Measurements from ENCODE around the gene RET.

The RET gene

DNA sequence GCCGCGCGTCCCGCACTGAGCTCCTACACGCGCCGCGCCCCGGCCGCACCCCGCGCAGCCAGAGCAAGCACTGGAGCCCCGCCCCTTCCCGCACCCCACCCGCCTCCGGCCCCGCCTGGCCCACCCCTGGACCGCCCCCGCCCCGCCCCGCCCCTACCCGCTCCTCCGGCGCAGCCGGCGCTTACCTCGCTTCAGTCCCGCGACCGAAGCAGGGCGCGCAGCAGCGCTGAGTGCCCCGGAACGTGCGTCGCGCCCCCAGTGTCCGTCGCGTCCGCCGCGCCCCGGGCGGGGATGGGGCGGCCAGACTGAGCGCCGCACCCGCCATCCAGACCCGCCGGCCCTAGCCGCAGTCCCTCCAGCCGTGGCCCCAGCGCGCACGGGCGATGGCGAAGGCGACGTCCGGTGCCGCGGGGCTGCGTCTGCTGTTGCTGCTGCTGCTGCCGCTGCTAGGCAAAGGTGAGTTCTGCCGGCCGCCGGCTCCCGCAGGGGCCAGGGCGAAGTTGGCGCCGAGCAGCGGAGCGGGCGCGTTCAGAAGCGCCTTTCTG is at the start of gene RET:
Gene RET (plus strand): TSS at position 194 of the 545 bp plus-strand sequence. CDS start 190 bp downstream, at position 384.
- no peaks in the 10 kb centered on the region for H3K27me3 ChIP-seq (ENCODE audit: control insufficient read depth, insufficient read depth, low read length)
- H3K9ac ChIP-seq: no peak within 1 kb of the TSS
- peak within 1 kb of the TSS; percentile 71 for H3K4me2 ChIP-seq (ENCODE audit: low read length)
- no peaks in the 10 kb centered on the region for H3K9me3 ChIP-seq (ENCODE audit: control insufficient read depth, low read length)
- H3K27ac ChIP-seq: no peak within 1 kb of the TSS
- no peaks in the 10 kb centered on the region for H3K4me1 ChIP-seq
- no peaks in the 10 kb centered on the region for H3K79me2 ChIP-seq
- no peak within 1 kb of the TSS for H3K4me3 ChIP-seq (ENCODE audit: low read depth, low read length)
- H2AFZ ChIP-seq: peak within 1 kb of the TSS; percentile 76
- TF ChIP-seq, protein P1, sequence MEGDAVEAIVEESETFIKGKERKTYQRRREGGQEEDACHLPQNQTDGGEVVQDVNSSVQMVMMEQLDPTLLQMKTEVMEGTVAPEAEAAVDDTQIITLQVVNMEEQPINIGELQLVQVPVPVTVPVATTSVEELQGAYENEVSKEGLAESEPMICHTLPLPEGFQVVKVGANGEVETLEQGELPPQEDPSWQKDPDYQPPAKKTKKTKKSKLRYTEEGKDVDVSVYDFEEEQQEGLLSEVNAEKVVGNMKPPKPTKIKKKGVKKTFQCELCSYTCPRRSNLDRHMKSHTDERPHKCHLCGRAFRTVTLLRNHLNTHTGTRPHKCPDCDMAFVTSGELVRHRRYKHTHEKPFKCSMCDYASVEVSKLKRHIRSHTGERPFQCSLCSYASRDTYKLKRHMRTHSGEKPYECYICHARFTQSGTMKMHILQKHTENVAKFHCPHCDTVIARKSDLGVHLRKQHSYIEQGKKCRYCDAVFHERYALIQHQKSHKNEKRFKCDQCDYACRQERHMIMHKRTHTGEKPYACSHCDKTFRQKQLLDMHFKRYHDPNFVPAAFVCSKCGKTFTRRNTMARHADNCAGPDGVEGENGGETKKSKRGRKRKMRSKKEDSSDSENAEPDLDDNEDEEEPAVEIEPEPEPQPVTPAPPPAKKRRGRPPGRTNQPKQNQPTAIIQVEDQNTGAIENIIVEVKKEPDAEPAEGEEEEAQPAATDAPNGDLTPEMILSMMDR (IDR thresholded peaks at IDR 0.05): no peak
- H3K36me3 ChIP-seq (ENCODE audit: control insufficient read depth, insufficient read depth, low read length): no peaks in the 10 kb centered on the region

DNA sequence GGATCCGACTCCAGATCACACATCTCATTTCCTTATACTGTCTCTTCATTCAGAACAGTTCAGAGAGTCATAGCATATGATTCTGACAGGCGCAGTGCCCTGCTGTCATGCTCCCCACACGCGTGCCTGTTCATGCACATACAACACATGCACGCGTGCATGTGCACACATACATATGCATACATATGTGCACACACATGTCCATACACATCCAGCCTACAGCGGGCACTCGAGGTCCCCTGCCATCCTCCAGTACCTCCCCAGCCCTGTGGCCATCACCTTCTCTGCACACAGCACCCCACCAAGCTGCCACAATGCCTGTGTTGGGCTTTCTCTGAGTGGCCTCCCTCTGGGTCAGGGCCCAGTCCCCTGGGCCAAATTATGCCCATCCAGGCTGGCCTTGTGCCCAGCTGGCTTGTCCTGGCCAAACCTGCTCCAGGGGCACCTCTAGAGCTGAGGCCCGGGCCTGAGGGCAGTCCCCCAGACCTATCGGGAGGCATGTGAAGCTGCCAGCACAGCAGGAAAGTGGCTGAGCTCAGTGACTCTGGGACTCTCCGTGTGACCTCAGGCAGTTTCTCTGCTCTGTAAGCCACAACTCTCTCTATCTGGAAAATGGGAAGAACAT is 49.4 kb upstream of the RET start:
- TF ChIP-seq, protein P1 (IDR thresholded peaks at IDR 0.05): no peak
- Histone ChIP-seq H3K4me3 (ENCODE audit: low read depth, low read length) (no peak overlapping the region), H3K27ac (no peak overlapping the region), H3K9me3 (ENCODE audit: control insufficient read depth, low read length) (no peaks in the 10 kb centered on the region), H3K79me2 (no peaks in the 10 kb centered on the region), H2AFZ (no peak overlapping the region), H3K4me2 (ENCODE audit: low read length) (no peak overlapping the region), H3K9ac (no peak overlapping the region), H3K27me3 (ENCODE audit: control insufficient read depth, insufficient read depth, low read length) (no peaks in the 10 kb centered on the region), H3K4me1 (peaks cover 10% of the 10 kb centered on the region), H3K36me3 (ENCODE audit: control insufficient read depth, insufficient read depth, low read length) (no peaks in the 10 kb centered on the region)

DNA sequence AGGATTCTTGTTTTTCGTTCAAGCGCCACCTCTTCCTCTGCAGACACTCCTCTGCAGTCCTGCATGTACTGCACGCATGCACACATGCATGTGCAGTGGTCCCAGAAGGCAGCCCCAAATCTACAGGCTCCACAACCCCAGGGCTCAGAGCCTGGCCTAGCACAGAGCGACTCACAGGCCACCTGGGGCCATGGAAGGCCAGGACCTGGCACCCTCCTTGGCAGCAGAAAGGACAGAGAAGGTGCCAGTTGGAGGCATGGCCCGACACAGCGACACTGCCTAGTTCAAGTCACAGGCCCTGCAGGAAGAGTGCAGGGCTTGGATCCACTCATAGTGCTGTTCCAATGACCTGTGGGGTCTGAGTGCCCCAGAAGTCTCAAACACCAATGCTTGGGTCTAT is 48.7 kb upstream of the RET start:
- peaks cover 10% of the 10 kb centered on the region for H3K4me1 ChIP-seq
- H3K79me2 ChIP-seq: no peaks in the 10 kb centered on the region
- no peak overlapping the region for H3K9ac ChIP-seq
- TF ChIP-seq, protein P1 (IDR thresholded peaks at IDR 0.05): no peak
- H3K4me3 ChIP-seq (ENCODE audit: low read depth, low read length): no peak overlapping the region
- no peaks in the 10 kb centered on the region for H3K36me3 ChIP-seq (ENCODE audit: control insufficient read depth, insufficient read depth, low read length)
- no peak overlapping the region for H2AFZ ChIP-seq
- no peaks in the 10 kb centered on the region for H3K27me3 ChIP-seq (ENCODE audit: control insufficient read depth, insufficient read depth, low read length)
- no peak overlapping the region for H3K4me2 ChIP-seq (ENCODE audit: low read length)
- H3K9me3 ChIP-seq (ENCODE audit: control insufficient read depth, low read length): no peaks in the 10 kb centered on the region
- no peak overlapping the region for H3K27ac ChIP-seq

GRCh38 chr10:43029043-43029442 is 47.8 kb upstream of the RET start:
- H3K79me2 ChIP-seq: no peaks in the 10 kb centered on the region
- no peak overlapping the region for H3K27ac ChIP-seq
- TF ChIP-seq, protein P1 (IDR thresholded peaks at IDR 0.05): no peak
- no peak overlapping the region for H2AFZ ChIP-seq
- no peaks in the 10 kb centered on the region for H3K9me3 ChIP-seq (ENCODE audit: control insufficient read depth, low read length)
- no peak overlapping the region for H3K4me3 ChIP-seq (ENCODE audit: low read depth, low read length)
- no peaks in the 10 kb centered on the region for H3K27me3 ChIP-seq (ENCODE audit: control insufficient read depth, insufficient read depth, low read length)
- peaks cover 10% of the 10 kb centered on the region for H3K4me1 ChIP-seq
- no peaks in the 10 kb centered on the region for H3K36me3 ChIP-seq (ENCODE audit: control insufficient read depth, insufficient read depth, low read length)
- no peak overlapping the region for H3K9ac ChIP-seq
- no peak overlapping the region for H3K4me2 ChIP-seq (ENCODE audit: low read length)

DNA sequence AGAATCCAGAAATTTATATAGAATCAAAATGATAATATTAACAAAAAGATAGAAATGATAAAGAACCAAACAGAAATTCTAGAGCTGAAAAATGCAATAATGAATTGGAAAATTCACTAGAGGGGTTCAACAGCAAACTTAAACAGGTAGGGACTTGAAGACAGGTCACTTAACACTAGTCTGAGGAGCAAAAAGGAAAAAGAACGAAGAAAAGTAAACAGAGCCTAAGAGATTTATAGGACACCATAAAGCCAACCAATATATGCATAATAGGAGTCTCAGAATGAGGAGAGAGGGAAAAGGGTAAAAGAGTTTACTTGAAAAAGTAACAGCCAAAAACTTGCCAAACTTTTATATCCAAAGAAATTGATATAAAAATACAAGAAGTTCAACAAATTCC is 44.3 kb upstream of the RET start:
- no peak overlapping the region for H3K9ac ChIP-seq
- H3K27ac ChIP-seq: no peak overlapping the region
- H3K79me2 ChIP-seq: no peaks in the 10 kb centered on the region
- H3K9me3 ChIP-seq (ENCODE audit: control insufficient read depth, low read length): no peaks in the 10 kb centered on the region
- no peaks in the 10 kb centered on the region for H3K27me3 ChIP-seq (ENCODE audit: control insufficient read depth, insufficient read depth, low read length)
- H3K4me2 ChIP-seq (ENCODE audit: low read length): no peak overlapping the region
- H3K36me3 ChIP-seq (ENCODE audit: control insufficient read depth, insufficient read depth, low read length): no peaks in the 10 kb centered on the region
- H2AFZ ChIP-seq: no peak overlapping the region
- TF ChIP-seq, protein P1 (IDR thresholded peaks at IDR 0.05): no peak
- H3K4me3 ChIP-seq (ENCODE audit: low read depth, low read length): no peak overlapping the region
- H3K4me1 ChIP-seq: peaks cover 2% of the 10 kb centered on the region
